ENCODE measurements around the gene SETDB1. TPM values are rescaled to one million over a fixed set of nuclear protein-coding genes. Genes with fewer than 3 reads are reported as not detected.

The SETDB1 gene
- total RNA-seq, 4 donors from 2014 or later, result 19.5 to 59.7 (median 39.2) TPM

GRCh38 chr1:150902346-150902745 is 23.8 kb upstream of the SETDB1 start:
- H3K36me3 ChIP-seq, result no peaks in the 10 kb centered on the region
- in situ Hi-C loops (cut with MboI; ENCODE audit: low pct_ligation_motif_present in 1 of 4, low pct_unique_long_range_greater_than_20kb in 1 of 4, low sequenced_read_pairs in 3 of 4) (no loop called here), intact Hi-C loops (cut with DNase I; ENCODE audit: low total_unique reads) (no loop called here)
- H3K27ac ChIP-seq, result no peak overlapping the region
- no peaks in the 10 kb centered on the region for H3K4me1 ChIP-seq
- H3K4me3 ChIP-seq, result no peak overlapping the region
- no peak for DNase-seq
- no peaks in the 10 kb centered on the region for H3K27me3 ChIP-seq
- 88 to 91% methylated on average over 4 to 5 of the region's 5 CpGs for WGBS, 2 donors (ENCODE audit: low coverage in 1 of 2)
- TF ChIP-seq CTCF (IDR thresholded peaks at IDR 0.05) (no peak), POLR2A (IDR thresholded peaks at IDR 0.05) (no peak), POLR2AphosphoS5 (IDR thresholded peaks at IDR 0.05) (no peak)
- no peaks in the 10 kb centered on the region for H3K9me3 ChIP-seq

GRCh38 chr1:150902751-150903150 is 23.4 kb upstream of the SETDB1 start:
- 44 to 78% methylated on average over 1 of the region's 1 CpG for WGBS, 2 donors (ENCODE audit: low coverage in 1 of 2)
- TF ChIP-seq CTCF (IDR thresholded peaks at IDR 0.05) (no peak), EP300 (IDR thresholded peaks at IDR 0.05; ENCODE audit: low read depth) (no peak)
- H3K27ac ChIP-seq, result no peak overlapping the region
- intact Hi-C loops (cut with DNase I; ENCODE audit: low total_unique reads) (no loop called here), in situ Hi-C loops (cut with MboI; ENCODE audit: low pct_ligation_motif_present in 1 of 4, low pct_unique_long_range_greater_than_20kb in 1 of 4, low sequenced_read_pairs in 3 of 4) (no loop called here)
- H3K9me3 ChIP-seq, result no peaks in the 10 kb centered on the region
- no peak for DNase-seq
- H3K4me1 ChIP-seq, result no peaks in the 10 kb centered on the region
- H3K36me3 ChIP-seq, result no peaks in the 10 kb centered on the region
- no peak overlapping the region for H3K4me3 ChIP-seq
- H3K27me3 ChIP-seq, result no peaks in the 10 kb centered on the region

DNA sequence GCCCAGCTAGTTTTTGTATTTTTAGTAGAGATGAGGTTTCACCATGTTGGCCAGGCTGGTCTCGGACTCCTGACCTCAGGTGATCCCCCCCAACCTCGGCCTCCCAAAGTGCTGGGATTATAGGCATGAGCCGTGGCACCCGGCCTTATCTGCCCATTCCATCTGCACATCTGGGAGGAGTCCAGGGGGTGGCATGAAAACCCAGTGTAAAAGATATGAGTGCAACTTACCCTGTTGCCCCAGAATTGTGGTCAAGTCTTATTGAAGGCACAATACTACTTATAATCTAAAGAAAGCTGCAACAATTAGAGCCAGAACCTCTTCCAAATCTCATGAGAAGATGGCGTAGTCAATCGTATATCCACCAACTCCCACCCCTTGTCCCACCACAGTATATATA is 20.9 kb upstream of the SETDB1 start:
- no peak for DNase-seq
- Histone ChIP-seq H3K36me3 (no peaks in the 10 kb centered on the region), H3K9me3 (no peaks in the 10 kb centered on the region), H3K27ac (no peak overlapping the region), H3K4me1 (no peaks in the 10 kb centered on the region), H3K27me3 (no peaks in the 10 kb centered on the region), H3K4me3 (no peak overlapping the region)
- 98 to 100% methylated on average over 1 to 6 of the region's 6 CpGs for WGBS, 2 donors (ENCODE audit: low coverage in 1 of 2)
- in situ Hi-C loops (cut with MboI; ENCODE audit: low pct_ligation_motif_present in 1 of 4, low pct_unique_long_range_greater_than_20kb in 1 of 4, low sequenced_read_pairs in 3 of 4) (no loop called here), intact Hi-C loops (cut with DNase I; ENCODE audit: low total_unique reads) (no loop called here)
- no peak for TF ChIP-seq POLR2AphosphoS5 (IDR thresholded peaks at IDR 0.05)
- TF ChIP-seq CTCF (IDR thresholded peaks at IDR 0.05), result no peak
- TF ChIP-seq EP300 (IDR thresholded peaks at IDR 0.05; ENCODE audit: low read depth), result no peak
- TF ChIP-seq POLR2A (IDR thresholded peaks at IDR 0.05), result no peak

DNA sequence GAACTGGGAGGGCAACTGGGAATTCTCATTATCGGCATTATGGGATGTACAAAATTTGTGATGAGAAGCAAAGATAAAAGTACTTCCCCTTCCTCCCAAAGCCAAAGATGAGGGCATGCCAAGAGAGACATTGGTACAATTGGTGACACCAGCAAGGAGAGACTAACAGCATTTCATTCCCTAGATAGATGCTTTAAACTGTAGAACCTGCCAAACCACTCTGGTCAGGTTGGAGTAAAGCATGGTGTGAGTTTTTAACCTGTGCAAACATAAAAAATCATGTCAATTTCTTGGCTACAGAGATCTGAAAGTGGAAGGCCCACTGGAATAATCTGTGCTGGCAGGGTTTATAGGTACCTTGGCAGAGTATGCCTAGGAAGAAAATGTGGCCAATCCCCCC is 19.8 kb upstream of the SETDB1 start:
- Histone ChIP-seq H3K9me3 (no peaks in the 10 kb centered on the region), H3K4me1 (no peaks in the 10 kb centered on the region), H3K36me3 (no peaks in the 10 kb centered on the region), H3K27ac (no peak overlapping the region), H3K4me3 (no peak overlapping the region), H3K27me3 (no peaks in the 10 kb centered on the region)
- no peak for DNase-seq
- 94% methylated on average over 1 of the region's 1 CpG; no CpG with 5 or more reads in 1 of the 2 donors for WGBS, 2 donors (ENCODE audit: low coverage in 1 of 2)
- TF ChIP-seq CTCF (IDR thresholded peaks at IDR 0.05) (no peak), POLR2A (IDR thresholded peaks at IDR 0.05) (no peak), EP300 (IDR thresholded peaks at IDR 0.05; ENCODE audit: low read depth) (no peak), POLR2AphosphoS5 (IDR thresholded peaks at IDR 0.05) (no peak)
- in situ Hi-C loops (cut with MboI; ENCODE audit: low pct_ligation_motif_present in 1 of 4, low pct_unique_long_range_greater_than_20kb in 1 of 4, low sequenced_read_pairs in 3 of 4) (no loop called here), intact Hi-C loops (cut with DNase I; ENCODE audit: low total_unique reads) (no loop called here)

Data from transverse colon (tissue), 4 donors.